ENCODE data around the gene FAM13C. TPM values are rescaled to one million over a fixed set of nuclear protein-coding genes. Genes with fewer than 3 reads are reported as not detected.
A peak's percentile ranks its signal among the peaks of the same experiment; 100 is the strongest.

The FAM13C gene
- total and polyA plus RNA-seq, 2 of the 13 experiments (the other 11 are each of a cell fraction or from before 2014, with no cell fraction given), result 0.07 to 0.26 TPM

DNA sequence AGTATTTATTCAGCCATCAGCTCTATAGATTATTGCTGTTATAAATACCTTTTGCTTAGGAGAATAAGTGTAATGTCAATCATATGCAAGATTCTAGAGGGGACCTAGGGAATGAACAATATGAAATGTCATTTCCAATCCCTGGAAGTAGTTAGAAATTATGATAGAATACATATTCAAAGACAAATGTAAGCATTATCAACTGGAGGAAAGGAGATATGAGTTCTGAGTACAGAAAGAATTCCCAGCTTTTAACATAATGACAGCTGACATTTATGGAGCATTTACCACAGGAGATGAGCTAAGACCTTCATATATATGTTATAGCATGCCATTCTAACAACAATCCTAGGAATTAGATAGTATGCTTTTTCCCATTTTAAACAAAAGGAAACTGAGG is 86.2 kb downstream of the FAM13C start:
- no peaks in the 10 kb centered on the region for H3K79me2 ChIP-seq (ENCODE audit: insufficient read depth, low read length)
- no peaks in the 10 kb centered on the region for H4K20me1 ChIP-seq (ENCODE audit: insufficient read depth, low read length)
- intact Hi-C loops (cut with micrococcal nuclease; ENCODE audit: unreplicated experiment), result no loop called here
- H3K27me3 ChIP-seq (ENCODE audit: control insufficient read depth in 1 of 2, insufficient read depth in 2 of 2, low read length in 2 of 2), result no peaks in the 10 kb centered on the region
- no peak overlapping the region for H3K4me2 ChIP-seq (ENCODE audit: low read depth, low read length)
- no peak overlapping the region for H3K4me3 ChIP-seq (replicated peaks in 1 of 3; ENCODE audit: insufficient read depth in 1 of 3, low read depth in 2 of 3, low read length in 3 of 3)
- POLR2A ChIA-PET, result no interaction called here
- no peak for DNase-seq (ENCODE audit: low spot score)
- no peaks in the 10 kb centered on the region for H3K36me3 ChIP-seq (replicated peaks in 1 of 2; ENCODE audit: control insufficient read depth in 1 of 2, insufficient read depth in 2 of 2, low read length in 2 of 2)
- no TSS peak for BruUV-seq (replicated peaks)
- no peak overlapping the region for H3K9ac ChIP-seq (ENCODE audit: insufficient read depth, low read depth, low read length)
- no peaks in the 10 kb centered on the region for H3K9me3 ChIP-seq (ENCODE audit: low read length)
- H2AFZ ChIP-seq (ENCODE audit: low read length), result no peak overlapping the region
- TF ChIP-seq NCOR1 (IDR thresholded peaks at IDR 0.05; ENCODE audit: borderline replicate concordance, low read length), result no peak
- no peak for TF ChIP-seq RBFOX2 (IDR thresholded peaks at IDR 0.05; ENCODE audit: low read depth, low read length)
- no peak for TF ChIP-seq SNRNP70 (IDR thresholded peaks at IDR 0.05; ENCODE audit: low read depth, low read length)
- no peak for TF ChIP-seq GFI1 (CRISPR knock-in tag; IDR thresholded peaks at IDR 0.05; ENCODE audit: borderline replicate concordance)
- TF ChIP-seq, protein P1, sequence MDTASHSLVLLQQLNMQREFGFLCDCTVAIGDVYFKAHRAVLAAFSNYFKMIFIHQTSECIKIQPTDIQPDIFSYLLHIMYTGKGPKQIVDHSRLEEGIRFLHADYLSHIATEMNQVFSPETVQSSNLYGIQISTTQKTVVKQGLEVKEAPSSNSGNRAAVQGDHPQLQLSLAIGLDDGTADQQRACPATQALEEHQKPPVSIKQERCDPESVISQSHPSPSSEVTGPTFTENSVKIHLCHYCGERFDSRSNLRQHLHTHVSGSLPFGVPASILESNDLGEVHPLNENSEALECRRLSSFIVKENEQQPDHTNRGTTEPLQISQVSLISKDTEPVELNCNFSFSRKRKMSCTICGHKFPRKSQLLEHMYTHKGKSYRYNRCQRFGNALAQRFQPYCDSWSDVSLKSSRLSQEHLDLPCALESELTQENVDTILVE (CRISPR knock-in tag; IDR thresholded peaks at IDR 0.05), result no peak
- in situ Hi-C loops (cut with HindIII; ENCODE audit: extremely low pct_ligation_motif_present, low pct_unique_long_range_greater_than_20kb), result no loop called here
- CTCF ChIA-PET (ENCODE audit: low intra/inter-chr PET ratio, low total read pairs), result no interaction called here
- no peak for FAIRE-seq
- no peak overlapping the region for H3K27ac ChIP-seq (ENCODE audit: extremely low read length, insufficient read depth, low read length)
- no peak for ATAC-seq
- no peaks in the 10 kb centered on the region for H3K4me1 ChIP-seq (ENCODE audit: insufficient read depth, low read length)

GRCh38 chr10:59273445-59273844 is 88.9 kb downstream of the FAM13C start:
- Histone ChIP-seq H3K79me2 (ENCODE audit: insufficient read depth, low read length) (no peaks in the 10 kb centered on the region), H3K27me3 (ENCODE audit: control insufficient read depth in 1 of 2, insufficient read depth in 2 of 2, low read length in 2 of 2) (no peaks in the 10 kb centered on the region), H3K4me2 (ENCODE audit: low read depth, low read length) (no peak overlapping the region), H4K20me1 (ENCODE audit: insufficient read depth, low read length) (no peaks in the 10 kb centered on the region), H2AFZ (ENCODE audit: low read length) (no peak overlapping the region), H3K4me3 (replicated peaks in 1 of 3; ENCODE audit: insufficient read depth in 1 of 3, low read depth in 2 of 3, low read length in 3 of 3) (no peak overlapping the region), H3K36me3 (replicated peaks in 1 of 2; ENCODE audit: control insufficient read depth in 1 of 2, insufficient read depth in 2 of 2, low read length in 2 of 2) (no peaks in the 10 kb centered on the region), H3K27ac (ENCODE audit: extremely low read length, insufficient read depth, low read length) (no peak overlapping the region), H3K9me3 (ENCODE audit: low read length) (no peaks in the 10 kb centered on the region), H3K4me1 (ENCODE audit: insufficient read depth, low read length) (no peaks in the 10 kb centered on the region), H3K9ac (ENCODE audit: insufficient read depth, low read depth, low read length) (no peak overlapping the region)
- TF ChIP-seq CEBPB (IDR thresholded peaks at IDR 0.05; ENCODE audit: borderline replicate concordance, low read depth, low read length) (peak; percentile 80), NCOA1 (CRISPR knock-in tag; IDR thresholded peaks at IDR 0.05) (no peak), CEBPG (CRISPR knock-in tag; IDR thresholded peaks at IDR 0.05) (peak; percentile 28; the same call in 1 of the 2 replicates)
- no TSS peak for BruUV-seq (replicated peaks)
- no peak for FAIRE-seq
- CTCF ChIA-PET (ENCODE audit: low intra/inter-chr PET ratio, low total read pairs), result no interaction called here
- no peak for DNase-seq (ENCODE audit: low spot score)
- 100% methylated on average over 1 of the region's 1 CpG for WGBS (ENCODE audit: low lambda C conversion rate)
- POLR2A ChIA-PET, result no interaction called here
- intact Hi-C loops (cut with micrococcal nuclease; ENCODE audit: unreplicated experiment) (no loop called here), in situ Hi-C loops (cut with HindIII; ENCODE audit: extremely low pct_ligation_motif_present, low pct_unique_long_range_greater_than_20kb) (no loop called here)
- no peak for ATAC-seq

Data from HepG2 (cell line).